Mesenchymal stem cell (in vitro differentiated cells and primary cell): ENCODE data around the gene SLC44A3.

Source experiments
- DNase-seq: peaks from one replicate; pipeline ENCODE4 v3.0.0-alpha.2; 2013
- H2AFZ ChIP-seq: one replicate; pipeline ENCODE4 v1.6.1; 2013; ENCODE audit warnings: low read depth, mild to moderate bottlenecking, control low read depth, inconsistent platforms, low read length, moderate library complexity
- H2AK5ac ChIP-seq: 2 replicates; pipeline ENCODE4 v1.6.1; 2013; ENCODE audit warnings: low read length, moderate library complexity, mild to moderate bottlenecking, inconsistent platforms; ENCODE audit not compliant: severe bottlenecking
- H2BK120ac ChIP-seq: one replicate; pipeline ENCODE4 v1.6.1; 2013; ENCODE audit warnings: low read depth, mild to moderate bottlenecking, inconsistent platforms, low read length, moderate library complexity
- H2BK12ac ChIP-seq, 2 experiments: one replicate each; pipeline ENCODE4 v1.6.1; 2013; ENCODE audit warnings: inconsistent platforms in 2 of 2, low read length in 2 of 2, mild to moderate bottlenecking in 2 of 2, moderate library complexity in 2 of 2, control low read depth in 1 of 2
- H2BK15ac ChIP-seq: one replicate; pipeline ENCODE4 v1.6.1; 2013; ENCODE audit warnings: mild to moderate bottlenecking, low read depth, inconsistent platforms; ENCODE audit not compliant: poor library complexity, severe bottlenecking
- H2BK5ac ChIP-seq: 2 replicates; pipeline ENCODE4 v1.6.1; 2013; ENCODE audit warnings: low read depth, mild to moderate bottlenecking, low read length, control low read depth, inconsistent platforms; ENCODE audit not compliant: poor library complexity, severe bottlenecking
- H3K14ac ChIP-seq, 2 experiments: one replicate each; pipeline ENCODE4 v1.6.1; 2013; ENCODE audit warnings: inconsistent platforms in 2 of 2, low read length in 2 of 2, control low read depth in 1 of 2, mild to moderate bottlenecking in 1 of 2, moderate library complexity in 1 of 2
- H3K18ac ChIP-seq, 2 experiments: one replicate each; pipeline ENCODE4 v1.6.1; 2013; ENCODE audit warnings: inconsistent platforms in 2 of 2, low read length in 2 of 2, control low read depth in 1 of 2, low read depth in 1 of 2, mild to moderate bottlenecking in 1 of 2
- H3K23ac ChIP-seq, 2 experiments: one replicate each; pipeline ENCODE4 v1.6.1; 2013; ENCODE audit warnings: inconsistent platforms in 2 of 2, low read length in 2 of 2, mild to moderate bottlenecking in 2 of 2, moderate library complexity in 2 of 2, control low read depth in 1 of 2
- H3K27ac ChIP-seq: 2 replicates; pipeline ENCODE4 v1.5.1; 2013; ENCODE audit warnings: mild to moderate bottlenecking, moderate library complexity, low read length, control low read depth, inconsistent platforms; ENCODE audit not compliant: poor library complexity, severe bottlenecking
- H3K27me3 ChIP-seq, 2 experiments: 2 replicates each; pipeline versions ENCODE4 v1.6.1 to v1.7.0; 2013; ENCODE audit warnings: low read length in 2 of 2, mild to moderate bottlenecking in 2 of 2, moderate library complexity in 2 of 2, control low read depth in 1 of 2, inconsistent platforms in 1 of 2; ENCODE audit not compliant: control insufficient read depth in 1 of 2, insufficient read depth in 1 of 2
- H3K36me3 ChIP-seq, 2 experiments: 2 replicates each; pipeline versions ENCODE4 v1.6.1 to v1.7.0; 2013; ENCODE audit warnings: low read length in 2 of 2, control low read depth in 1 of 2, inconsistent platforms in 1 of 2, low read depth in 1 of 2, mild to moderate bottlenecking in 1 of 2; ENCODE audit not compliant: insufficient read depth in 2 of 2, control insufficient read depth in 1 of 2
- H3K4ac ChIP-seq, 2 experiments: one replicate each; pipeline ENCODE4 v1.6.1; 2013; ENCODE audit warnings: inconsistent platforms in 2 of 2, low read length in 2 of 2, mild to moderate bottlenecking in 2 of 2, moderate library complexity in 2 of 2, control low read depth in 1 of 2, low read depth in 1 of 2
- H3K4me1 ChIP-seq: 2 replicates; pipeline ENCODE4 v1.6.1; 2013; ENCODE audit warnings: low read depth, low read length, control low read depth; ENCODE audit not compliant: control insufficient read depth, insufficient read depth
- H3K4me2 ChIP-seq: 2 replicates; pipeline ENCODE4 v1.6.1; 2013; ENCODE audit warnings: low read length, mild to moderate bottlenecking, inconsistent platforms; ENCODE audit not compliant: poor library complexity, severe bottlenecking
- H3K4me3 ChIP-seq, 2 experiments: 2 replicates each; pipeline versions ENCODE4 v1.5.1 to v1.7.0; 2013; ENCODE audit warnings: low read length in 2 of 2, mild to moderate bottlenecking in 2 of 2, control low read depth in 1 of 2, low read depth in 1 of 2; ENCODE audit not compliant: insufficient read depth in 1 of 2
- H3K79me1 ChIP-seq: replicated peaks from 2 replicates; pipeline ENCODE4 v1.6.1; 2013; ENCODE audit warnings: mild to moderate bottlenecking, control low read depth, low read length, inconsistent platforms; ENCODE audit not compliant: poor library complexity, severe bottlenecking
- H3K9ac ChIP-seq: 2 replicates; pipeline ENCODE4 v1.7.0; 2013; ENCODE audit warnings: mild to moderate bottlenecking, low read length, moderate library complexity
- H3K9me3 ChIP-seq: 2 replicates; pipeline ENCODE4 v1.7.0; 2013; ENCODE audit warnings: mild to moderate bottlenecking, low read length; ENCODE audit not compliant: control insufficient read depth
- H4K8ac ChIP-seq: one replicate; pipeline ENCODE4 v1.6.1; 2013; ENCODE audit warnings: inconsistent platforms, mild to moderate bottlenecking, low read length, moderate library complexity
- H4K91ac ChIP-seq: one replicate; pipeline ENCODE4 v1.6.1; 2013; ENCODE audit warnings: mild to moderate bottlenecking, low read length, inconsistent platforms
- WGBS: methylation state at CpG from one replicate; pipeline ENCODE4 v1.1.7; 2013; ENCODE audit warnings: mixed read lengths; 5-methylcytosine and 5-hydroxymethylcytosine counted together

The SLC44A3 gene

GRCh38 chr1:94819238-94819944 is 766 bp upstream of the SLC44A3 start:
- WGBS, result 59% methylated on average over 10 of the region's 14 CpGs

GRCh38 chr1:94820936-94821335 is 779 bp downstream of the SLC44A3 start:
- no peak overlapping the region for H2AFZ ChIP-seq

More at GRCh38 chr1:94819238-94819944, 766 bp upstream of the SLC44A3 start:
- peak overlapping the region; percentile 87 for H3K9ac ChIP-seq
- peak overlapping the region; percentile 74 for H2AK5ac ChIP-seq
- H3K79me1 ChIP-seq, result peaks cover 15% of the 10 kb centered on the region
- no peak overlapping the region for H2BK120ac ChIP-seq
- H3K4me1 ChIP-seq, result peaks cover 16% of the 10 kb centered on the region
- H2BK15ac ChIP-seq, result peak overlapping the region; percentile 15
- H3K27me3 ChIP-seq, result peaks cover 0 to 12% of the 10 kb centered on the region in 2 experiments
- H3K23ac ChIP-seq, result peak overlapping the region in 1 of 2 experiments; percentile 99
- peak overlapping the region; percentile 40 to 84 for H3K4ac ChIP-seq
- H3K18ac ChIP-seq, result peak overlapping the region; percentile 79 to 93
- peak overlapping the region; percentile 80 for H2AFZ ChIP-seq
- no peaks in the 10 kb centered on the region for H3K9me3 ChIP-seq
- peak overlapping the region; percentile 38 for H3K27ac ChIP-seq
- H4K91ac ChIP-seq, result peak overlapping the region; percentile 85
- H3K4me3 ChIP-seq, result peak overlapping the region; percentile 82 to 83
- DNase-seq, result no peak
- H2BK5ac ChIP-seq, result no peak overlapping the region
- peak overlapping the region; percentile 70 to 85 for H2BK12ac ChIP-seq
- H3K36me3 ChIP-seq, result peaks cover 0 to 3% of the 10 kb centered on the region in 2 experiments
- H4K8ac ChIP-seq, result peak overlapping the region; percentile 71
- peak overlapping the region; percentile 73 for H3K4me2 ChIP-seq
- peak overlapping the region in 1 of 2 experiments; percentile 87 for H3K14ac ChIP-seq

GRCh38 chr1:94821636-94822305 is 1.6 kb downstream of the SLC44A3 start:
- Histone ChIP-seq H3K9me3 (no peaks in the 10 kb centered on the region), H3K27me3 (peaks cover 0 to 12% of the 10 kb centered on the region in 2 experiments), H3K4me2 (peak overlapping the region; percentile 88), H2BK120ac (no peak overlapping the region), H3K27ac (peak overlapping the region; percentile 97), H3K4ac (no peak overlapping the region), H3K14ac (no peak overlapping the region), H4K91ac (no peak overlapping the region), H4K8ac (no peak overlapping the region), H3K23ac (no peak overlapping the region), H3K4me3 (no peak overlapping the region), H3K79me1 (peaks cover 14% of the 10 kb centered on the region), H3K9ac (no peak overlapping the region), H3K18ac (no peak overlapping the region), H3K4me1 (peaks cover 16% of the 10 kb centered on the region), H2BK12ac (no peak overlapping the region), H2BK15ac (no peak overlapping the region), H2AFZ (no peak overlapping the region), H2AK5ac (peak overlapping the region; percentile 55), H3K36me3 (peaks cover 0 to 12% of the 10 kb centered on the region in 2 experiments), H2BK5ac (peak overlapping the region; percentile 54)
- DNase-seq, result no peak
- 81% methylated on average over 8 of the region's 9 CpGs for WGBS

More at GRCh38 chr1:94820936-94821335, 779 bp downstream of the SLC44A3 start:
- Histone ChIP-seq H2BK5ac (no peak overlapping the region), H4K8ac (no peak overlapping the region), H3K18ac (no peak overlapping the region), H3K9ac (peak overlapping the region; percentile 67), H3K4ac (no peak overlapping the region), H2BK120ac (no peak overlapping the region), H3K27me3 (peaks cover 0 to 12% of the 10 kb centered on the region in 2 experiments), H3K4me2 (peak overlapping the region; percentile 88), H3K27ac (peak overlapping the region; percentile 97), H3K36me3 (peaks cover 0 to 6% of the 10 kb centered on the region in 2 experiments), H2AK5ac (peak overlapping the region; percentile 2), H3K23ac (no peak overlapping the region), H2BK12ac (no peak overlapping the region), H3K14ac (no peak overlapping the region), H3K4me1 (peaks cover 16% of the 10 kb centered on the region), H4K91ac (no peak overlapping the region), H3K79me1 (peaks cover 16% of the 10 kb centered on the region), H3K9me3 (no peaks in the 10 kb centered on the region), H2BK15ac (no peak overlapping the region), H3K4me3 (peak overlapping the region; percentile 77 to 82)
- WGBS, result 60% methylated on average over 4 of the region's 7 CpGs
- peak; percentile 34 for DNase-seq

- WGBS, result 92% methylated on average over 3 of the region's 3 CpGs
- H2BK5ac ChIP-seq, result no peak overlapping the region
- no peak overlapping the region for H3K18ac ChIP-seq
- no peaks in the 10 kb centered on the region for H3K9me3 ChIP-seq
- H2AFZ ChIP-seq, result no peak overlapping the region
- no peak overlapping the region for H2BK12ac ChIP-seq
- H3K4me2 ChIP-seq, result no peak overlapping the region
- H3K4ac ChIP-seq, result no peak overlapping the region
- H2BK15ac ChIP-seq, result no peak overlapping the region
- H3K36me3 ChIP-seq, result peaks cover 0 to 20% of the 10 kb centered on the region in 2 experiments
- DNase-seq, result no peak
- no peak overlapping the region for H4K8ac ChIP-seq
- peaks cover 17% of the 10 kb centered on the region for H3K4me1 ChIP-seq
- no peak overlapping the region for H3K23ac ChIP-seq
- peaks cover 0 to 12% of the 10 kb centered on the region in 2 experiments for H3K27me3 ChIP-seq
- no peak overlapping the region for H3K14ac ChIP-seq
- peaks cover 15% of the 10 kb centered on the region for H3K79me1 ChIP-seq
- H3K4me3 ChIP-seq, result no peak overlapping the region
- H3K27ac ChIP-seq, result peak overlapping the region; percentile 97
- no peak overlapping the region for H2BK120ac ChIP-seq
- peak overlapping the region; percentile 59 for H2AK5ac ChIP-seq
- H3K9ac ChIP-seq, result no peak overlapping the region
- H4K91ac ChIP-seq, result no peak overlapping the region
Measured at GRCh38 chr1:94823116-94823515, 3.0 kb downstream of the SLC44A3 start.
